GM23338 (cell line): Measurements from ENCODE around the gene ZNF605. TPM values are rescaled to one million over a fixed set of nuclear protein-coding genes. Genes with fewer than 3 reads are reported as not detected.

Experiments
- ATAC-seq: fragments of 200-7000 bp; cut with Tn5 transposase; 3 replicates; pipeline ENCODE4 v1.9.1; 2020
- DNase-seq: peaks from one replicate; pipeline ENCODE4 v3.0.0-alpha.2; 2015; ENCODE audit warnings: low spot score
- H2AFZ ChIP-seq: fragments of 200-600 bp; sonication (generic); 2 replicates; pipeline ENCODE4 v1.8.0; 2016; ENCODE audit warnings: antibody characterized with exemption, mild to moderate bottlenecking, moderate library complexity
- H3F3A ChIP-seq: fragments of 200-600 bp; sonication (generic); replicated peaks from 2 replicates; pipeline ENCODE4 v1.8.0; 2017; ENCODE audit warnings: antibody characterized with exemption, mixed run types, low read depth
- H3K27ac ChIP-seq: fragments of 200-600 bp; sonication (generic); 2 replicates; pipeline ENCODE4 v1.6.1; 2016; ENCODE audit warnings: low read depth
- H3K27me3 ChIP-seq: fragments of 200-600 bp; sonication (generic); 2 replicates; pipeline ENCODE4 v1.8.0; 2016; ENCODE audit warnings: mild to moderate bottlenecking, mixed run types, moderate library complexity; ENCODE audit not compliant: insufficient read depth
- H3K36me3 ChIP-seq: fragments of 200-600 bp; sonication (generic); 2 replicates; pipeline ENCODE4 v1.8.0; 2016; ENCODE audit warnings: mild to moderate bottlenecking; ENCODE audit not compliant: insufficient read depth
- H3K4me1 ChIP-seq: fragments of 200-600 bp; sonication (generic); 2 replicates; pipeline ENCODE4 v1.8.0; 2016; ENCODE audit warnings: mild to moderate bottlenecking, moderate library complexity; ENCODE audit not compliant: insufficient read depth
- H3K4me2 ChIP-seq: fragments of 200-600 bp; sonication (generic); 2 replicates; pipeline ENCODE4 v1.7.1; 2017; ENCODE audit warnings: mixed run types
- H3K4me3 ChIP-seq: fragments of 200-600 bp; sonication (generic); 2 replicates; pipeline ENCODE4 v1.6.1; 2016; ENCODE audit warnings: mixed run types
- H3K79me2 ChIP-seq: fragments of 200-600 bp; sonication (generic); replicated peaks from 2 replicates; pipeline ENCODE4 v1.8.0; 2017; ENCODE audit warnings: mild to moderate bottlenecking; ENCODE audit not compliant: insufficient read depth
- H3K9me2 ChIP-seq: fragments of 200-600 bp; sonication (generic); 2 replicates; pipeline ENCODE4 v1.8.0; 2017; ENCODE audit not compliant: insufficient read depth
- H4K20me1 ChIP-seq: fragments of 200-600 bp; sonication (generic); replicated peaks from 2 replicates; pipeline ENCODE4 v1.8.0; 2017; ENCODE audit warnings: mild to moderate bottlenecking; ENCODE audit not compliant: insufficient read depth
- H3K27ac Mint-ChIP-seq: 2 replicates; pipeline ENCODE4 v1.8.0; 2020; ENCODE audit warnings: inconsistent platforms, mild to moderate bottlenecking, moderate library complexity, mixed read lengths
- H3K27me3 Mint-ChIP-seq: 3 replicates; pipeline ENCODE4 v1.8.0; 2022; ENCODE audit warnings: low read depth, mild to moderate bottlenecking, moderate library complexity, mixed read lengths, inconsistent platforms; ENCODE audit not compliant: insufficient read depth, poor library complexity
- H3K36me3 Mint-ChIP-seq: 3 replicates; pipeline ENCODE4 v1.8.0; 2021; ENCODE audit warnings: low read depth, mild to moderate bottlenecking, inconsistent platforms, moderate library complexity, mixed read lengths
- H3K4me1 Mint-ChIP-seq: 3 replicates; pipeline ENCODE4 v1.8.0; 2020; ENCODE audit warnings: mild to moderate bottlenecking, inconsistent platforms, mixed read lengths
- H3K4me3 Mint-ChIP-seq: 3 replicates; pipeline ENCODE4 v1.8.0; 2021; ENCODE audit warnings: moderate library complexity, mild to moderate bottlenecking, inconsistent platforms, mixed read lengths
- H3K9me3 Mint-ChIP-seq: 3 replicates; pipeline ENCODE4 v1.8.0; 2020; ENCODE audit warnings: moderate library complexity, mild to moderate bottlenecking, inconsistent platforms, mixed read lengths
- CREB1 ChIP-seq: fragments of 250-450 bp; sonication (Bioruptor Pico); IDR thresholded peaks from 2 replicates; pipeline ENCODE4 v1.5.0; 2020; ENCODE audit warnings: low read depth, mild to moderate bottlenecking, moderate library complexity
- CTCF ChIP-seq, 2 experiments: fragments of 200-600 bp in 1 of 2; sonication (generic) in 1 of 2; conservative IDR thresholded peaks; 2 replicates each; pipeline versions ENCODE4 v1.5.1 to v1.6.1; 2016 to 2017; ENCODE audit warnings: antibody characterized with exemption in 2 of 2, low read depth in 2 of 2, mild to moderate bottlenecking in 2 of 2, moderate library complexity in 1 of 2
- ETS1 ChIP-seq: IDR thresholded peaks from 2 replicates; pipeline ENCODE4 v1.6.1; 2016; ENCODE audit warnings: antibody characterized with exemption
- EZH2 ChIP-seq: fragments of 200-600 bp; sonication (generic); IDR thresholded peaks from one replicate; pipeline ENCODE4 v1.8.0; 2017; ENCODE audit warnings: antibody characterized with exemption, mild to moderate bottlenecking, low read depth; ENCODE audit not compliant: unreplicated experiment
- EZH2phosphoT487 ChIP-seq: fragments of 200-600 bp; sonication (generic); IDR thresholded peaks from one replicate; pipeline ENCODE4 v1.8.1; 2018; ENCODE audit warnings: antibody characterized with exemption; ENCODE audit not compliant: unreplicated experiment
- JUNB ChIP-seq: IDR thresholded peaks from one replicate; pipeline ENCODE4 v1.6.1; 2016; ENCODE audit warnings: antibody characterized with exemption; ENCODE audit not compliant: unreplicated experiment
- NANOG ChIP-seq: IDR thresholded peaks from 2 replicates; pipeline ENCODE4 v1.6.1; 2016; ENCODE audit warnings: antibody characterized with exemption, borderline replicate concordance
- POLR2AphosphoS5 ChIP-seq: IDR thresholded peaks from 2 replicates; pipeline ENCODE4 v1.6.1; 2016; ENCODE audit warnings: antibody characterized with exemption, low read depth
- REST ChIP-seq: IDR thresholded peaks from one replicate; pipeline ENCODE4 v1.6.1; 2018; ENCODE audit warnings: antibody characterized with exemption; ENCODE audit not compliant: unreplicated experiment
- STAT1 ChIP-seq: IDR thresholded peaks from one replicate; pipeline ENCODE4 v1.6.1; 2016; ENCODE audit warnings: antibody characterized with exemption; ENCODE audit not compliant: unreplicated experiment
- ZNF114 ChIP-seq: fragments of 250-450 bp; sonication (Bioruptor Pico); IDR thresholded peaks from 2 replicates; pipeline ENCODE4 v1.5.0; 2020; ENCODE audit warnings: mild to moderate bottlenecking, moderate library complexity
- ZNF331 ChIP-seq: fragments of 250-450 bp; sonication (Bioruptor Pico); IDR thresholded peaks from 2 replicates; pipeline ENCODE4 v1.5.0; 2020; ENCODE audit warnings: low read depth, mild to moderate bottlenecking, moderate library complexity
- ZNF462 ChIP-seq: fragments of 250-450 bp; sonication (Bioruptor Pico); IDR thresholded peaks from 2 replicates; pipeline ENCODE4 v1.5.0; 2020; ENCODE audit warnings: mild to moderate bottlenecking, moderate library complexity
- polyA plus RNA-seq: library from polyadenylated mRNA; unstranded; fragments of >200 nt; fragmentation: Nextera tagmentation; extraction: Ambion mirVana; gene quantifications from 2 replicates; pipeline ENCODE4 v1.2.1, GENCODE V29; 2016
- total RNA-seq: library from RNA; depleted of rRNA; stranded (reverse); fragments of >200 nt; shearing (Covaris generic); gene quantifications from 2 replicates; pipeline ENCODE4 v1.2.3, GENCODE V29; 2014

ZNF605 gene
- total and polyA plus RNA-seq, 2 experiments from 2014 or later, result 13.5 to 17.1 TPM

- no peaks in the 10 kb centered on the region; the same call in 1 of the 2 replicates for H3K36me3 ChIP-seq
- H2AFZ ChIP-seq, result peak overlapping the region; percentile 97
- peak; percentile 93 for ATAC-seq
- peaks cover 8% of the 10 kb centered on the region for H3F3A ChIP-seq
- H3K4me2 ChIP-seq, result peak overlapping the region; percentile 93
- no peaks in the 10 kb centered on the region for H3K9me2 ChIP-seq
- H3K4me3 ChIP-seq, result peak overlapping the region; percentile 77
- no peaks in the 10 kb centered on the region for H3K79me2 ChIP-seq
- Mint-ChIP-seq H3K36me3 (peaks cover 3% of the 10 kb centered on the region; the same call in 2 of the 3 replicates), H3K9me3 (peaks cover 24% of the 10 kb centered on the region), H3K4me3 (peak overlapping the region; percentile 72), H3K27me3 (peaks cover 27% of the 10 kb centered on the region), H3K4me1 (peaks cover 3% of the 10 kb centered on the region; the same call in 2 of the 3 replicates), H3K27ac (no peak overlapping the region)
- peaks cover 8% of the 10 kb centered on the region for H3K4me1 ChIP-seq
- H3K27me3 ChIP-seq, result peaks cover 29% of the 10 kb centered on the region
- TF ChIP-seq STAT1 (no peak), CREB1 (CRISPR knock-in tag) (peak; percentile 86), ZNF331 (CRISPR knock-in tag) (no peak), NANOG (no peak), EZH2phosphoT487 (no peak), ETS1 (0 out of 2 replicates have a peak, but pooled peaks have one; percentile 24), ZNF114 (CRISPR knock-in tag) (no peak), REST (no peak), CTCF (conservative IDR thresholded peaks at IDR 0.05; ENCODE audit: low read depth in 2 of 2) (no peak), EZH2 (no peak), ZNF462 (CRISPR knock-in tag) (no peak), POLR2AphosphoS5 (peak; percentile 86), JUNB (no peak)
- 0 out of 2 replicates have a peak overlapping the region, but pooled peaks have one; percentile 2 for H3K27ac ChIP-seq
- H4K20me1 ChIP-seq, result no peaks in the 10 kb centered on the region
- peak; percentile 99 for DNase-seq
These were observed 47.7 kb downstream of the ZNF605 start for GRCh38 chr12:132908145-132909029.
